IMR-90 (cell line): ENCODE results near the gene INPP5D. TPM values are rescaled to one million over a fixed set of nuclear protein-coding genes. Genes with fewer than 3 reads are reported as not detected.

Source experiments
- ATAC-seq: fragments of 200-7000 bp; cut with Tn5 transposase; 2 replicates; pipeline ENCODE4 v1.9.1; 2020; ENCODE audit warnings: low read depth, mild to moderate bottlenecking, moderate library complexity
- BruUV-seq: library from RNA; stranded (reverse); fragments of 400-500 nt; replicated peaks from 2 replicates; lab custom pipeline; 2021; lab: Mats Ljungman, UMichigan
- CTCF ChIA-PET: fragments of 300-600 bp; formaldehyde crosslinking; extraction: SDS; loops from one replicate; lab custom pipeline; 2021; ENCODE audit warnings: antibody characterized with exemption; lab: Yijun Ruan, JAX
- POLR2A ChIA-PET: fragments of 300-600 bp; sonication (Branson Sonifier 250); formaldehyde crosslinking; loops from one replicate; lab custom pipeline; 2022; ENCODE audit warnings: antibody characterized with exemption; ENCODE audit not compliant: unreplicated experiment; lab: Charles Lee
- DNase-seq: peaks from one replicate; pipeline ENCODE4 v3.0.0; 2013
- H2AFZ ChIP-seq: replicated peaks from 2 replicates; pipeline ENCODE3; 2013; ENCODE audit warnings: low read length, mild to moderate bottlenecking; ENCODE audit not compliant: poor library complexity
- H2AK5ac ChIP-seq: 2 replicates; pipeline ENCODE4 v1.6.1; 2013; ENCODE audit warnings: low read depth, low read length, inconsistent platforms
- H2AK9ac ChIP-seq: replicated peaks from 2 replicates; pipeline ENCODE3; 2013; ENCODE audit warnings: mild to moderate bottlenecking, low read depth, low read length, moderate library complexity; ENCODE audit not compliant: poor library complexity
- H2BK120ac ChIP-seq: 2 replicates; pipeline ENCODE4 v1.6.1; 2013; ENCODE audit warnings: low read depth, low read length, inconsistent platforms
- H2BK15ac ChIP-seq: 3 replicates; pipeline ENCODE4 v1.6.1; 2013; ENCODE audit warnings: low read depth, low read length, inconsistent platforms
- H2BK20ac ChIP-seq: 2 replicates; pipeline ENCODE4 v1.6.1; 2013; ENCODE audit warnings: low read depth, mild to moderate bottlenecking, inconsistent platforms, low read length, moderate library complexity
- H2BK5ac ChIP-seq: 2 replicates; pipeline ENCODE4 v1.6.1; 2013; ENCODE audit warnings: mild to moderate bottlenecking, low read depth, low read length, inconsistent platforms; ENCODE audit not compliant: poor library complexity, severe bottlenecking
- H3K14ac ChIP-seq: replicated peaks from 2 replicates; pipeline ENCODE4 v1.6.1; 2013; ENCODE audit warnings: low read depth, low read length, inconsistent platforms
- H3K18ac ChIP-seq: 2 replicates; pipeline ENCODE4 v1.6.1; 2013; ENCODE audit warnings: low read depth, low read length, control low read depth
- H3K23ac ChIP-seq: 2 replicates; pipeline ENCODE4 v1.6.1; 2013; ENCODE audit warnings: low read depth, low read length, inconsistent platforms
- H3K27ac ChIP-seq: 2 replicates; pipeline ENCODE4 v1.5.1; 2013; ENCODE audit warnings: mild to moderate bottlenecking, control low read depth, low read length; ENCODE audit not compliant: insufficient read depth
- H3K27me3 ChIP-seq: 2 replicates; pipeline ENCODE4 v1.6.1; 2013; ENCODE audit warnings: low read length; ENCODE audit not compliant: control insufficient read depth, insufficient read depth
- H3K36me3 ChIP-seq: 2 replicates; pipeline ENCODE4 v1.6.1; 2013; ENCODE audit warnings: low read length, mixed read lengths; ENCODE audit not compliant: control insufficient read depth, insufficient read depth
- H3K4ac ChIP-seq: 2 replicates; pipeline ENCODE4 v1.6.1; 2013; ENCODE audit warnings: low read depth, low read length, inconsistent platforms
- H3K4me1 ChIP-seq: 2 replicates; pipeline ENCODE4 v1.6.1; 2013; ENCODE audit warnings: low read length, mixed read lengths; ENCODE audit not compliant: control insufficient read depth, insufficient read depth
- H3K4me2 ChIP-seq: 2 replicates; pipeline ENCODE4 v1.6.1; 2013; ENCODE audit warnings: low read depth, mild to moderate bottlenecking, control low read depth, low read length, moderate library complexity
- H3K4me3 ChIP-seq: 2 replicates; pipeline ENCODE4 v1.5.1; 2013; ENCODE audit warnings: low read depth, mild to moderate bottlenecking, control low read depth, low read length, moderate library complexity; ENCODE audit not compliant: insufficient read depth
- H3K56ac ChIP-seq: 2 replicates; pipeline ENCODE4 v1.6.1; 2013; ENCODE audit warnings: low read length, inconsistent platforms; ENCODE audit not compliant: insufficient read depth; ENCODE audit errors: extremely low read depth
- H3K79me1 ChIP-seq, 2 experiments: 2 replicates each; pipeline ENCODE4 v1.6.1; 2013; ENCODE audit warnings: low read length in 2 of 2, inconsistent platforms in 1 of 2, low read depth in 1 of 2
- H3K9ac ChIP-seq: 2 replicates; pipeline ENCODE4 v1.6.1; 2013; ENCODE audit warnings: low read depth, low read length, control low read depth
- H3K9me1 ChIP-seq: 2 replicates; pipeline ENCODE4 v1.6.1; 2013; ENCODE audit warnings: low read length, inconsistent platforms; ENCODE audit not compliant: insufficient read depth
- H3K9me3 ChIP-seq: 2 replicates; pipeline ENCODE4 v1.6.1; 2013; ENCODE audit warnings: low read length; ENCODE audit not compliant: control insufficient read depth, insufficient read depth
- H4K20me1 ChIP-seq: 2 replicates; pipeline ENCODE4 v1.6.1; 2013; ENCODE audit warnings: low read length, inconsistent platforms; ENCODE audit not compliant: insufficient read depth
- H4K5ac ChIP-seq: 2 replicates; pipeline ENCODE4 v1.6.1; 2013; ENCODE audit warnings: mild to moderate bottlenecking, low read depth, low read length, control low read depth
- H4K8ac ChIP-seq, 2 experiments: 2 replicates each; pipeline ENCODE4 v1.6.1; 2013; ENCODE audit warnings: low read depth in 2 of 2, low read length in 2 of 2, control low read depth in 1 of 2, inconsistent platforms in 1 of 2
- H4K91ac ChIP-seq: 2 replicates; pipeline ENCODE4 v1.6.1; 2013; ENCODE audit warnings: low read depth, low read length, inconsistent platforms; ENCODE audit not compliant: insufficient read depth
- CEBPB ChIP-seq: IDR thresholded peaks from 2 replicates; pipeline ENCODE4 v1.6.1; 2012; ENCODE audit warnings: low read depth, low read length, improper control_type of control experiment
- CHD1 ChIP-seq: IDR thresholded peaks from 2 replicates; pipeline ENCODE4 v1.6.1; 2012; ENCODE audit warnings: low read depth, low read length, improper control_type of control experiment
- MAZ ChIP-seq: IDR thresholded peaks from 2 replicates; pipeline ENCODE4 v1.6.1; 2012; ENCODE audit warnings: low read depth, mild to moderate bottlenecking, low read length, improper control_type of control experiment, moderate library complexity, borderline replicate concordance
- MXI1 ChIP-seq: IDR thresholded peaks from 2 replicates; pipeline ENCODE4 v1.6.1; 2012; ENCODE audit warnings: low read depth, mild to moderate bottlenecking, low read length, moderate library complexity, borderline replicate concordance
- NFE2L2 ChIP-seq: fragments of 150-350 bp; IDR thresholded peaks from 2 replicates; pipeline ENCODE4 v1.6.1; 2016; ENCODE audit warnings: low read depth, mild to moderate bottlenecking, low read length
- POLR2A ChIP-seq: IDR thresholded peaks from 2 replicates; pipeline ENCODE4 v1.6.1; 2012; ENCODE audit warnings: mild to moderate bottlenecking, low read depth, low read length
- RFX5 ChIP-seq: IDR thresholded peaks from 2 replicates; pipeline ENCODE4 v1.8.0; 2012; ENCODE audit warnings: low read depth, mild to moderate bottlenecking, low read length, moderate library complexity
- WGBS, 2 experiments: methylation state at CpG; one replicate each; pipeline versions ENCODE4 v1.1.5 to v1.1.7; 2013; ENCODE audit warnings: missing lambda C conversion rate in 2 of 2; ENCODE audit not compliant: insufficient read length in 1 of 2; ENCODE audit errors: extremely low coverage in 2 of 2; 5-methylcytosine and 5-hydroxymethylcytosine counted together
- dilution Hi-C: fragments of 300-500 bp; cut with HindIII; formaldehyde crosslinking; loops from one replicate; pipeline ENCODE4 v1.14.3; 2018; ENCODE audit warnings: low sequenced_read_pairs; ENCODE audit not compliant: unreplicated experiment
- in situ Hi-C: fragments of 300-500 bp; cut with MboI; formaldehyde crosslinking; loops from 3 replicates; pipeline ENCODE4 v1.14.3; 2019; ENCODE audit warnings: low sequenced_read_pairs, inconsistent platforms, mixed read lengths
- intact Hi-C: fragments of 100-400 bp; cut with micrococcal nuclease; formaldehyde crosslinking; loops from 2 replicates; pipeline ENCODE4 v1.10.0; 2022
- polyA plus RNA-seq, 3 experiments: library from polyadenylated mRNA; depleted of rRNA; stranded (reverse); fragments of >200 nt; gene quantifications; 2 replicates each; pipeline ENCODE4 v1.2.3, GENCODE V29; 2012; ENCODE audit warnings: low replicate concordance in 1 of 3
- total RNA-seq: library from RNA; depleted of rRNA; stranded (reverse); fragments of >200 nt; gene quantifications from 2 replicates; pipeline ENCODE4 v1.2.3, GENCODE V29; 2012
- TF ChIP-seq, protein P1 (sequence below): fragments of 150-350 bp; IDR thresholded peaks from 2 replicates; pipeline ENCODE4 v1.6.1; 2017; ENCODE audit warnings: mild to moderate bottlenecking, antibody characterized with exemption, low read length, low read depth
- TF ChIP-seq, protein P2 (sequence below): conservative IDR thresholded peaks from 2 replicates; pipeline ENCODE4 v1.5.1; 2012; ENCODE audit warnings: mild to moderate bottlenecking, low read depth, low read length, improper control_type of control experiment

INPP5D gene
- total and polyA plus RNA-seq, 2 of the 4 experiments (the other 2 are of a cell fraction) = 0.18 to 0.29 TPM

DNA sequence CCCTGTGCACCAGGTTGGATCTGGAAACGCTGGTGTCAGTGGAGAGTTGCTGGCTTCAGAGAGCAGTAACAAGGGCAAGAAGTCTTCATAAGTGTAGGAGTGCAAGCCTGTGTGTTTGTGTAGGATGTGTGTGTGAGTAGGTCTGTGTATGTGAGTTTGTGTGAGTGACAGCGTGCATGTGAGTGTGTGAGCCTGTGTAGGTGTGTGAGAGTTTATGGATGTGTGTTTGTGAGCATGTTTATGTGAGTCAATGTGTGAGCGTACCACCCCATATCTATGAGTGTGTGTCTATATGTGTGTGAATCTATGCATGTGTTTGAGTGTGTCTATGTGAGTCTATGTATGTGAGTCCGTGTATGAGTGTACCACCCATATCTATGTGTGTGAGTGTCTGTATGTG is 104.8 kb downstream of the INPP5D start:
- CTCF ChIA-PET = no interaction called here
- no peak overlapping the region for H3K9ac ChIP-seq
- no peaks in the 10 kb centered on the region for H3K4me1 ChIP-seq
- POLR2A ChIA-PET = no interaction called here
- H2BK120ac ChIP-seq = no peak overlapping the region
- H2AK9ac ChIP-seq = no peak overlapping the region
- 94% methylated on average over 2 of the region's 4 CpGs; no CpG with 5 or more reads in 1 of the 2 experiments for WGBS, 2 experiments
- H4K8ac ChIP-seq = no peak overlapping the region
- no peak overlapping the region for H2AK5ac ChIP-seq
- intact Hi-C loops = no loop called here
- no peak overlapping the region for H3K4me3 ChIP-seq
- H3K9me3 ChIP-seq = no peaks in the 10 kb centered on the region
- no peak overlapping the region for H3K4ac ChIP-seq
- H2BK5ac ChIP-seq = no peak overlapping the region
- H3K9me1 ChIP-seq = no peaks in the 10 kb centered on the region
- H3K36me3 ChIP-seq = no peaks in the 10 kb centered on the region
- no peak overlapping the region for H4K5ac ChIP-seq
- no peak for TF ChIP-seq MXI1
- no peak for TF ChIP-seq RFX5
- TF ChIP-seq, protein P1, sequence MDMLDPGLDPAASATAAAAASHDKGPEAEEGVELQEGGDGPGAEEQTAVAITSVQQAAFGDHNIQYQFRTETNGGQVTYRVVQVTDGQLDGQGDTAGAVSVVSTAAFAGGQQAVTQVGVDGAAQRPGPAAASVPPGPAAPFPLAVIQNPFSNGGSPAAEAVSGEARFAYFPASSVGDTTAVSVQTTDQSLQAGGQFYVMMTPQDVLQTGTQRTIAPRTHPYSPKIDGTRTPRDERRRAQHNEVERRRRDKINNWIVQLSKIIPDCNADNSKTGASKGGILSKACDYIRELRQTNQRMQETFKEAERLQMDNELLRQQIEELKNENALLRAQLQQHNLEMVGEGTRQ = no peak
- no peak for TF ChIP-seq CEBPB
- TF ChIP-seq, protein P2, sequence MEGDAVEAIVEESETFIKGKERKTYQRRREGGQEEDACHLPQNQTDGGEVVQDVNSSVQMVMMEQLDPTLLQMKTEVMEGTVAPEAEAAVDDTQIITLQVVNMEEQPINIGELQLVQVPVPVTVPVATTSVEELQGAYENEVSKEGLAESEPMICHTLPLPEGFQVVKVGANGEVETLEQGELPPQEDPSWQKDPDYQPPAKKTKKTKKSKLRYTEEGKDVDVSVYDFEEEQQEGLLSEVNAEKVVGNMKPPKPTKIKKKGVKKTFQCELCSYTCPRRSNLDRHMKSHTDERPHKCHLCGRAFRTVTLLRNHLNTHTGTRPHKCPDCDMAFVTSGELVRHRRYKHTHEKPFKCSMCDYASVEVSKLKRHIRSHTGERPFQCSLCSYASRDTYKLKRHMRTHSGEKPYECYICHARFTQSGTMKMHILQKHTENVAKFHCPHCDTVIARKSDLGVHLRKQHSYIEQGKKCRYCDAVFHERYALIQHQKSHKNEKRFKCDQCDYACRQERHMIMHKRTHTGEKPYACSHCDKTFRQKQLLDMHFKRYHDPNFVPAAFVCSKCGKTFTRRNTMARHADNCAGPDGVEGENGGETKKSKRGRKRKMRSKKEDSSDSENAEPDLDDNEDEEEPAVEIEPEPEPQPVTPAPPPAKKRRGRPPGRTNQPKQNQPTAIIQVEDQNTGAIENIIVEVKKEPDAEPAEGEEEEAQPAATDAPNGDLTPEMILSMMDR = no peak
- TF ChIP-seq MAZ = no peak
- no peak for TF ChIP-seq NFE2L2
- TF ChIP-seq CHD1 = no peak
- TF ChIP-seq POLR2A = no peak
- no peak overlapping the region for H3K18ac ChIP-seq
- no peaks in the 10 kb centered on the region for H4K20me1 ChIP-seq
- peaks cover 12% of the 10 kb centered on the region for H3K27me3 ChIP-seq
- in situ Hi-C loops = no loop called here
- no TSS peak for BruUV-seq
- no peak overlapping the region for H3K4me2 ChIP-seq
- no peak overlapping the region for H3K23ac ChIP-seq
- no peak for ATAC-seq
- H2BK20ac ChIP-seq = no peak overlapping the region
- H4K91ac ChIP-seq = no peak overlapping the region
- H3K27ac ChIP-seq = no peak overlapping the region
- no peak overlapping the region for H3K14ac ChIP-seq
- dilution Hi-C loops = no loop called here
- H3K79me1 ChIP-seq = no peaks in the 10 kb centered on the region
- no peak for DNase-seq
- H3K56ac ChIP-seq = no peak overlapping the region
- no peak overlapping the region for H2AFZ ChIP-seq
- no peak overlapping the region for H2BK15ac ChIP-seq
